Vagina (tissue), 2 donors: ENCODE results near the gene ZSCAN21.

ENCODE experiments used
- POLR2A ChIP-seq, 2 donors: fragments of 450-650 bp; IDR thresholded peaks; one replicate each; pipeline ENCODE4 v1.6.1; 2017; ENCODE audit warnings: antibody characterized with exemption in 2 of 2, mild to moderate bottlenecking in 2 of 2, moderate library complexity in 2 of 2
- POLR2AphosphoS5 ChIP-seq, 2 donors: sonication (generic); formaldehyde crosslinking; IDR thresholded peaks; one replicate each; pipeline ENCODE4 v1.9.0; 2017; ENCODE audit warnings: antibody characterized with exemption in 2 of 2, mild to moderate bottlenecking in 2 of 2, low read depth in 1 of 2; ENCODE audit not compliant: insufficient read depth in 1 of 2
- TF ChIP-seq, protein P1 (sequence below), 3 experiments: fragments of 450-650 bp in 2 of 3; fragments of 200-600 bp in 1 of 3; sonication (generic) in 1 of 3; IDR thresholded peaks; one replicate each; pipeline ENCODE4 v1.5.1; 2017 to 2019; ENCODE audit warnings: antibody characterized with exemption in 3 of 3, mild to moderate bottlenecking in 2 of 3, moderate library complexity in 2 of 3

DNA sequence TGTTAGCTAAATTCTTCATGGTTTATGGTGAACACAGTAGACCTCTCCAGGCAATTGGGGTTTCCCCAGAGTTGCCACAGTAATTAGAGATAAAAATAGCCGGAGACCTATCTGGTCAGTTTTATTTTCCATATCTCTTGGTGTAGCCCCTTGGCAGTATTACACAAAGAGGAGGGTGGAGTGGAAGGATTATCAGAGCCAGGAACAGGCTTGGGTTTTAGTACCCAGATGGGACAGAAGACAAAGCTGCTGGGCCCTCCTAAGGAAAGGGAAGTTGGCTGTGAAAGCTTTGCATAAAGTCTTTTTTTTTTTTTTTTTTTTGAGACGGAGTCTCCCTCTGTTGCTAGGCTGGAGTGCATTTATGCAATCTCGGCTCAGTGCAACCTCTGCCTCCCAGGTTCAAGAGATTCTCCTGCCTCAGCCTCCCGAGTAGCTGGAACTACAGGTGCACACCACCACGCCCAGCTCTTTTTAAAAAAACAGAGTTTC, 9.7 kb downstream of the ZSCAN21 start:
- TF ChIP-seq, protein P1, sequence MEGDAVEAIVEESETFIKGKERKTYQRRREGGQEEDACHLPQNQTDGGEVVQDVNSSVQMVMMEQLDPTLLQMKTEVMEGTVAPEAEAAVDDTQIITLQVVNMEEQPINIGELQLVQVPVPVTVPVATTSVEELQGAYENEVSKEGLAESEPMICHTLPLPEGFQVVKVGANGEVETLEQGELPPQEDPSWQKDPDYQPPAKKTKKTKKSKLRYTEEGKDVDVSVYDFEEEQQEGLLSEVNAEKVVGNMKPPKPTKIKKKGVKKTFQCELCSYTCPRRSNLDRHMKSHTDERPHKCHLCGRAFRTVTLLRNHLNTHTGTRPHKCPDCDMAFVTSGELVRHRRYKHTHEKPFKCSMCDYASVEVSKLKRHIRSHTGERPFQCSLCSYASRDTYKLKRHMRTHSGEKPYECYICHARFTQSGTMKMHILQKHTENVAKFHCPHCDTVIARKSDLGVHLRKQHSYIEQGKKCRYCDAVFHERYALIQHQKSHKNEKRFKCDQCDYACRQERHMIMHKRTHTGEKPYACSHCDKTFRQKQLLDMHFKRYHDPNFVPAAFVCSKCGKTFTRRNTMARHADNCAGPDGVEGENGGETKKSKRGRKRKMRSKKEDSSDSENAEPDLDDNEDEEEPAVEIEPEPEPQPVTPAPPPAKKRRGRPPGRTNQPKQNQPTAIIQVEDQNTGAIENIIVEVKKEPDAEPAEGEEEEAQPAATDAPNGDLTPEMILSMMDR (IDR thresholded peaks at IDR 0.05): no peak
- TF ChIP-seq POLR2A (IDR thresholded peaks at IDR 0.05) (no peak), POLR2AphosphoS5 (IDR thresholded peaks at IDR 0.05; ENCODE audit: insufficient read depth in 1 of 2, low read depth in 1 of 2) (no peak)
